VCaP (cell line): Measurements from ENCODE around the gene FLACC1.
A peak's percentile ranks its signal among the peaks of the same experiment; 100 is the strongest.

Experiments
- H3K27ac ChIP-seq: fragments of 450-650 bp; 2 replicates; pipeline ENCODE4 v1.5.1; 2017
- TF ChIP-seq, protein P1 (sequence below): fragments of 450-650 bp; conservative IDR thresholded peaks from 2 replicates; pipeline ENCODE4 v1.5.1; 2017; ENCODE audit warnings: mild to moderate bottlenecking, moderate library complexity

Gene FLACC1

GRCh38 chr2:201349601-201350000 lies 7.5 kb downstream of the FLACC1 start:
- TF ChIP-seq, protein P1, sequence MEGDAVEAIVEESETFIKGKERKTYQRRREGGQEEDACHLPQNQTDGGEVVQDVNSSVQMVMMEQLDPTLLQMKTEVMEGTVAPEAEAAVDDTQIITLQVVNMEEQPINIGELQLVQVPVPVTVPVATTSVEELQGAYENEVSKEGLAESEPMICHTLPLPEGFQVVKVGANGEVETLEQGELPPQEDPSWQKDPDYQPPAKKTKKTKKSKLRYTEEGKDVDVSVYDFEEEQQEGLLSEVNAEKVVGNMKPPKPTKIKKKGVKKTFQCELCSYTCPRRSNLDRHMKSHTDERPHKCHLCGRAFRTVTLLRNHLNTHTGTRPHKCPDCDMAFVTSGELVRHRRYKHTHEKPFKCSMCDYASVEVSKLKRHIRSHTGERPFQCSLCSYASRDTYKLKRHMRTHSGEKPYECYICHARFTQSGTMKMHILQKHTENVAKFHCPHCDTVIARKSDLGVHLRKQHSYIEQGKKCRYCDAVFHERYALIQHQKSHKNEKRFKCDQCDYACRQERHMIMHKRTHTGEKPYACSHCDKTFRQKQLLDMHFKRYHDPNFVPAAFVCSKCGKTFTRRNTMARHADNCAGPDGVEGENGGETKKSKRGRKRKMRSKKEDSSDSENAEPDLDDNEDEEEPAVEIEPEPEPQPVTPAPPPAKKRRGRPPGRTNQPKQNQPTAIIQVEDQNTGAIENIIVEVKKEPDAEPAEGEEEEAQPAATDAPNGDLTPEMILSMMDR = no peak

GRCh38 chr2:201348758-201349157 lies 8.4 kb downstream of the FLACC1 start:
- TF ChIP-seq, protein P1 = no peak
- no peak overlapping the region for H3K27ac ChIP-seq

More at GRCh38 chr2:201349601-201350000, 7.5 kb downstream of the FLACC1 start:
- H3K27ac ChIP-seq = no peak overlapping the region

- TF ChIP-seq, protein P1 = no peak
- no peak overlapping the region for H3K27ac ChIP-seq
Observed at GRCh38 chr2:201347138-201347537, 10.0 kb downstream of the FLACC1 start.

- H3K27ac ChIP-seq = no peak overlapping the region
- TF ChIP-seq, protein P1 = no peak
Observed at GRCh38 chr2:201345625-201346213, 11.4 kb downstream of the FLACC1 start.

DNA sequence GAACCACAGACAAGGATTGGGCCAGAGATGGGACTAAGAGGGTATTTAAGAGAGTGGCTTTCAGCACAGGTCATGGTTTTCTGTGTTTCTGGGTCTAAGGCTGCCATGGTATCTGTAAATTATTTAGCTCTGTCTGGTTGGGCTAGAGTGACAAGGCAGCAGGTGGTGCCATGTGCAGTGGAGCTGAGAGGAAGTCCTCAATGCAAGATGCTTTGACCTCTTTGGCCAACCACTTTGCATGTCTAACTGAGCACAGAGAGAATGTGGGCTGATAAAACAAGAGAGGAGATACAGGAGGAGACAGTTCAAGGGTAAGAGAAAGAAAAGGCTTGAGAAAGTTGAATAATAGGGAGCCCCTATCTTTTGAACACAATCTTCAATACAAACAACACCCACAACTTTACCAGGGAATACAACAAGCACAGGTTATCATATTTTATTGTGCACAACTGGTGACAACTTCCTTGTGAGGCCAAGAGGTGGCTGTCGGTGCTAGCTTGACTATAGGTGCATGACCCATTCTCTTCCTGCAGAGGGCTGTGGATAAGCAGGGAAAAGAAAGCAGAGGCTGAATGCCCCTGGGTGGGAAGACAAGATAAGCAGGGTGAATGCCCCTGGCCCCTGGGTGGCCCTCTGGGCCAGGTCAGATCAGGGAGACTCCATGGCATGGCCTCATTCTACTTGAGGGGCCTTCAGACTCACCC lies 12.3 kb downstream of the FLACC1 start:
- H3K27ac ChIP-seq = no peak overlapping the region
- TF ChIP-seq, protein P1 = 0 out of 2 replicates have a peak, but pooled peaks have one; percentile 4

DNA sequence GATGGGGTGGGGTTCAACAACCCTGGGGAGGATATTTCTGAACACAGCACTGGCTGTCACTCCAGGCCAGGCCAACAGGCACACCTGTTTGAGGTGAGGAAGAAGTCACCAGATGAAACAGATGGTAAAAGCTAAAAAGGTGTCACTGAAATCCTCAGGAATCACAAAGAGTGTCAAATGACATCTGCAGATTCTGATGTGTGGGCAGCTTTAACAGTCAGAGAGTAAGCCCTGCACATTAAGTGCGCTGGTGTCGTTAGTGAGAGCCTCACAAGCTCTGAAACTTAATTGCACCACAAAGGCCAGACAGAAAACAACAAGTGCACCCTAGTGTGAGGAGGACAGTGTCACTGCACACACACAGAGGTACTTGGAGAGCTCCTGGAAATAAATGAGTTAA lies 13.6 kb downstream of the FLACC1 start:
- no peak overlapping the region for H3K27ac ChIP-seq
- TF ChIP-seq, protein P1 = no peak

DNA sequence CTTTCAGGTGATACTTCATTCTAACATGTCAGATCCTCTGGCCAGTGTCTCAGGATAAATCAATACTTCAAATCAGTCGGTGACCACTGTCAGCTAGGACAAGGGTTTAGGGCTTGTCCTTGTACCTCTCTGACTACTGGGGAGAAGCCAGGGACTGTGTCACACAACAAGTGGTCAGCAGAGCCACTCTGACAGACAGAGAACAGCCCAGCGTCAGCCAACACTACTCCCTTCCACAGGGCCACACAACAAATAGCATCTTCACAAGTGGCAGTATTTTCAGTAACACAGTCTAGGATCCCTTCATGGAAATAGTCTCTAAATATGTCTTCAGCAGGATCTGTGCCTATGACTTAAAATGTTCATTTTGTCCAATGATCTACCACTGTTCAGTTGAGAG lies 14.2 kb downstream of the FLACC1 start:
- TF ChIP-seq, protein P1 = no peak

More for the DNA sequence above, 14.2 kb downstream of the FLACC1 start:
- H3K27ac ChIP-seq = no peak overlapping the region
